ENCODE results near the gene USP13.

The USP13 gene

DNA sequence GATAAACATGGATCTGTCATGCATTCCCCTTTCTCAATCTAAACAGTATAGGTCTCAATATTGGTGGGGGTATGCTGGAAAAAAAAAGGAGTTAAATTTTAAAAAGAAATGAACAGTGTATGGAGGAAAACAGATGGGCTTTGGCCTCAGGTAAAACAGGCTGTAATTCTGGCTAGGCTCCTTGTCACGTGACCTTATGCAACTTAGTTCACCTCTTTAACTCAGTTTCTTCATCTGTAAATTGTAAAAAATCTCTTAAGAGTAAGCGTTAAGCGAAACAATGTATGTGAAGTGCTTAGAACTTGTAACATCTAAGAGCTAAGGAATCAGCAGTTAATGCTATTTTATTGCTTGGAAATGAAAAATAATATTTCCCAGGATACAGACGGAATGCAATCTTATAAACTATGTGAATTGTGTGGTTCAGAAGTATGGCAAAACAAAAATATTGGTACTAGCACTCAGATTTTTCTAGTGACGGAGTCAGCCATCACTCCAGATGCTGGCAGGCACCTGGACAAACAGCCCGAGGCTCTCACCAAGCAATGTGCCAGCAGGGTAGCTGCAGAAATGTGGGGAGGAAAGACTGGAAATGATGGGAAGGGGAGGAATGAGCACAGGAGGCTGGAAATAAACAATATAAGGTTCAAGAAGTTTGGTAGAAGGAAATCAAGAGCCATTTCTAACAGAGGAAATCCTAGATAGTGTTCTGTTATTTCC lies 172.8 kb downstream of the USP13 start:
- no peak overlapping the region for H3K4me3 ChIP-seq (replicated peaks in 1 of 2; ENCODE audit: low read depth in 2 of 2, low read length in 2 of 2)
- no peak for DNase-seq (ENCODE audit: low read depth in 2 of 2)
- no peak for TF ChIP-seq CTCF (IDR thresholded peaks at IDR 0.05; ENCODE audit: low read depth, low read length)

DNA sequence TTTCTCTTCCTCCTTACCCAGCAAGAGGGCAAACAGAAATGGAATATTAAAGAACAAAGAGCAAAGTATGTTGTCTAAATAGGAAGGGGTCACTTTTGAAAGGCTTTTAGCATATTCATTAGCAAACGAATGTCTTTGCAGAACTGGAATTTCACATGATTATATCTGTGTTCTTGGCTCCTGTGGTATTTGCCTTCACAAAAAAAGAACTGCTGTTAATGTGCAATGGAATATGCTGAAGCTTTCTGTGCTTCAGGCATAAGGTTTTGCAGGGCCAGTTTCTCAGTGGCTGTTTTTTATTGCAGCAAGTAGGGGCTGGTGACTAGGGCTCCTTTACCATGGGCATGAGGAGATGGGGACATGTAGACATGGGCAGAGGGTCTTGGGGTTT lies 173.4 kb downstream of the USP13 start:
- no peak for DNase-seq (ENCODE audit: low read depth in 2 of 2)
- no peak for TF ChIP-seq CTCF (IDR thresholded peaks at IDR 0.05; ENCODE audit: low read depth, low read length)
- no peak overlapping the region for H3K4me3 ChIP-seq (replicated peaks in 1 of 2; ENCODE audit: low read depth in 2 of 2, low read length in 2 of 2)

GRCh38 chr3:179828738-179829137 lies 175.9 kb downstream of the USP13 start:
- no peak for DNase-seq (ENCODE audit: low read depth in 2 of 2)
- TF ChIP-seq CTCF (IDR thresholded peaks at IDR 0.05; ENCODE audit: low read depth, low read length): no peak
- H3K4me3 ChIP-seq (replicated peaks in 1 of 2; ENCODE audit: low read depth in 2 of 2, low read length in 2 of 2): no peak overlapping the region

GRCh38 chr3:179829401-179829800 lies 176.6 kb downstream of the USP13 start:
- DNase-seq (ENCODE audit: low read depth in 2 of 2): no peak
- H3K4me3 ChIP-seq (replicated peaks in 1 of 2; ENCODE audit: low read depth in 2 of 2, low read length in 2 of 2): no peak overlapping the region
- no peak for TF ChIP-seq CTCF (IDR thresholded peaks at IDR 0.05; ENCODE audit: low read depth, low read length)

- H3K4me3 ChIP-seq (replicated peaks in 1 of 2; ENCODE audit: low read depth in 2 of 2, low read length in 2 of 2): no peak overlapping the region
- DNase-seq (ENCODE audit: low read depth in 2 of 2): no peak
These were observed 179.6 kb downstream of the USP13 start for GRCh38 chr3:179832333-179832854.

DNA sequence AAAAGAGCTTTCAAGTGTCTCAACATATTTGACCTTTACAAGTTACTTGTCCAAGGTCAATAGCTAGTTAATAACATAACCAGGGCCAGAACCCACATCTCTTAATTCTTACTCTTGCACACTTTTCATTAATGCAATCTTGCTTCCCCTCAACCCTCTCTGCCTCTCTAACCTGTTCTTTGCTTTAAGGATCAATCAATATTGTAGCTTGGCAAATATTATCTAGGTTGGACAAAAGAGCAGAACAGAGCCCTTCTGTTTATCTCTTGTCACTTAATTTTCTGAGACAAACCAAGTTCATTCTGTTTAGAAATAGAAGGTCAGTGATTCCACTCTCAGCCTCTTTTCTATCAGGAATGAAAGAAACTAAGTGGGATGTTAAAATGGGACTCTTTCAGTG lies 180.5 kb downstream of the USP13 start:
- no peak for DNase-seq (ENCODE audit: low read depth in 2 of 2)
- no peak for TF ChIP-seq CTCF (IDR thresholded peaks at IDR 0.05; ENCODE audit: low read depth, low read length)
- no peak overlapping the region for H3K4me3 ChIP-seq (replicated peaks in 1 of 2; ENCODE audit: low read depth in 2 of 2, low read length in 2 of 2)

More at GRCh38 chr3:179832333-179832854, 179.6 kb downstream of the USP13 start:
- TF ChIP-seq CTCF (IDR thresholded peaks at IDR 0.05; ENCODE audit: low read depth, low read length): no peak
